NB4 (cell line): ENCODE data around the gene ARPC5L.

Experiments used
- DNase-seq: peaks from one replicate; pipeline ENCODE4 v3.0.0; 2010; ENCODE audit warnings: low read depth
- H3K4me3 ChIP-seq: one replicate; pipeline ENCODE4 v1.5.1; 2011; ENCODE audit warnings: mild to moderate bottlenecking, low read depth, low read length, moderate library complexity
- MYC ChIP-seq: IDR thresholded peaks from 2 replicates; pipeline ENCODE4 v1.6.1; 2011; ENCODE audit warnings: low read depth, low read length
- POLR2A ChIP-seq: IDR thresholded peaks from 2 replicates; pipeline ENCODE4 v1.6.1; 2011; ENCODE audit warnings: mild to moderate bottlenecking; ENCODE audit not compliant: insufficient read length; ENCODE audit errors: extremely low read depth
- TF ChIP-seq, protein P1 (sequence below): IDR thresholded peaks from one replicate; pipeline ENCODE4 v1.5.1; 2012; ENCODE audit warnings: low read depth, low read length
- TF ChIP-seq, protein P2 (sequence below): IDR thresholded peaks from 2 replicates; pipeline ENCODE4 v1.6.1; 2011; ENCODE audit warnings: low read depth, low read length

ARPC5L gene

DNA sequence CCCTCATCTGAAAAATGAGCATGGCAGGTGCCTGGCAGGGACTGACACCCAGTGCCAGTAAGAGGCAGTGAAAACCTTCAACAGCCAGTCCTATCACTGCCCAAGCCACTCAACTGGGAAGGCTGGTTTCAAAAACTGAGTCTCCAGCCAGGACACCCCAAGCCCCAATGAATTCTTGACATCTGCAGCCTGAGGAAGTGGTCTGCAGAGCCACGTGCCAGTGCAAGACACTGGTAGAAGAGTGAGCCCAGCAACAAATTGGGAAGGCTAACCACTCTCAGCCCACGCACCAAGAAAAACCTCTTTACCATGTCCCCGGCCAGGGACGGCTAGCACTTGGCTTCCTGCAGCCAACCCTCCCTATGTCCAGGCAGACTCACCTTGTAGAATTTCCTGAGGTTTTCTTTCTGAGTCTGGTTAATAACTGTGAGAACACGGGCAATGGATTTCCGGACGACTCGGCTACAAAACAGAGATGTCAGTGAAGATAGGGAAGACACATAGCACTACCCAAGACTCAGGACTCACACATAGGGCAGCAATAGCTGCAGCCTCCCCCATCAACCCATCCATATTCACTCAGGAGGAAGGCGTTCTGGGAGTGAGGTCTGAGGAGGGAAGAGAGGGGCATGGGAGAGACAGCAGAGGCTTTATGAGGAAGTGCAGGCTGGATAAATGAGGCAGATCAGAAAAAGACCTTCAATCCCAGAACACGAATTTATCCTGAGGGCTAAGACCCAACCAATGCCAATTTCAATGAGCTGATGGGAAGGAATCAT is 1.9 kb upstream of the ARPC5L start:
- H3K4me3 ChIP-seq = peak overlapping the region; percentile 100
- TF ChIP-seq POLR2A = peak; percentile 23
- TF ChIP-seq MYC = no peak
- TF ChIP-seq, protein P1, sequence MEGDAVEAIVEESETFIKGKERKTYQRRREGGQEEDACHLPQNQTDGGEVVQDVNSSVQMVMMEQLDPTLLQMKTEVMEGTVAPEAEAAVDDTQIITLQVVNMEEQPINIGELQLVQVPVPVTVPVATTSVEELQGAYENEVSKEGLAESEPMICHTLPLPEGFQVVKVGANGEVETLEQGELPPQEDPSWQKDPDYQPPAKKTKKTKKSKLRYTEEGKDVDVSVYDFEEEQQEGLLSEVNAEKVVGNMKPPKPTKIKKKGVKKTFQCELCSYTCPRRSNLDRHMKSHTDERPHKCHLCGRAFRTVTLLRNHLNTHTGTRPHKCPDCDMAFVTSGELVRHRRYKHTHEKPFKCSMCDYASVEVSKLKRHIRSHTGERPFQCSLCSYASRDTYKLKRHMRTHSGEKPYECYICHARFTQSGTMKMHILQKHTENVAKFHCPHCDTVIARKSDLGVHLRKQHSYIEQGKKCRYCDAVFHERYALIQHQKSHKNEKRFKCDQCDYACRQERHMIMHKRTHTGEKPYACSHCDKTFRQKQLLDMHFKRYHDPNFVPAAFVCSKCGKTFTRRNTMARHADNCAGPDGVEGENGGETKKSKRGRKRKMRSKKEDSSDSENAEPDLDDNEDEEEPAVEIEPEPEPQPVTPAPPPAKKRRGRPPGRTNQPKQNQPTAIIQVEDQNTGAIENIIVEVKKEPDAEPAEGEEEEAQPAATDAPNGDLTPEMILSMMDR = no peak
- TF ChIP-seq, protein P2, sequence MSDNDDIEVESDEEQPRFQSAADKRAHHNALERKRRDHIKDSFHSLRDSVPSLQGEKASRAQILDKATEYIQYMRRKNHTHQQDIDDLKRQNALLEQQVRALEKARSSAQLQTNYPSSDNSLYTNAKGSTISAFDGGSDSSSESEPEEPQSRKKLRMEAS = peak; percentile 71
- peak; percentile 30 for DNase-seq

DNA sequence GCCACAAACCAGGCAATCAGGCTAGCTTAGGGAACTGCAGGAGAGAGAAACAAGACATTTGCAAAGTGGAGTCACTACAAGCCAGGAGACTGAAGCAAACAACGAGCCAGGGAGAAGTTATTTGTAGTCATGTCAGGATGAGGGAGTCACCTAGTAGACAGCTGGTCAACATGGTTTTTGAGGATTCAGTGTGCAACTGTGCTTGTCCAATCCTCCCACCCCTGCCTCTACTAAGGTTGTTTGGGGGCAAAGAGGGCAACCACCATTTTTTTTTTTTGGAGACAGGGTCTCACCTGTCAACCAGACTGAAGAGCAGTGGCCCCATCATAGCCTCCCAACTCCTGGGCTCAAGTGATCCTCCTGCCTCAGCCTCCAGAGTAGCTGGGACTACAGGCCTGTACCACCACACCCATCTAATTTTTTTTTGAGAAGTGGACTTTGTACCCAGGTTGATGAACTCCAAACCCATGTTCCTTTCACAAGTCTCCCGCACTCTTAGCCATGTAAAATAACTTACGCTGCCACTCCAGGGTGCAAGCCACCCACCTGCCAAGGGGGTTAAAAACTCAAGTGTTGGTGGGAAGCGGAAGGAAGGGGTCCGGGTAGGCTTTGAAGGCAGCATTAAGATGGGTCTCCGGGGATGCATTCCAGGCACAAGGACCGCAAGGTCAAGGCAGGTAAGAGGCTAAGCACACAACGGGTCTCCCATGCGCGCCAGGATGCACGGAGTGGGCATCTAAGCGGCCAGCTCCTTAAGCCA is 1.2 kb upstream of the ARPC5L start:
- TF ChIP-seq, protein P2 = no peak
- TF ChIP-seq, protein P1 = no peak
- peak; percentile 19 for DNase-seq
- H3K4me3 ChIP-seq = peak overlapping the region; percentile 100

DNA sequence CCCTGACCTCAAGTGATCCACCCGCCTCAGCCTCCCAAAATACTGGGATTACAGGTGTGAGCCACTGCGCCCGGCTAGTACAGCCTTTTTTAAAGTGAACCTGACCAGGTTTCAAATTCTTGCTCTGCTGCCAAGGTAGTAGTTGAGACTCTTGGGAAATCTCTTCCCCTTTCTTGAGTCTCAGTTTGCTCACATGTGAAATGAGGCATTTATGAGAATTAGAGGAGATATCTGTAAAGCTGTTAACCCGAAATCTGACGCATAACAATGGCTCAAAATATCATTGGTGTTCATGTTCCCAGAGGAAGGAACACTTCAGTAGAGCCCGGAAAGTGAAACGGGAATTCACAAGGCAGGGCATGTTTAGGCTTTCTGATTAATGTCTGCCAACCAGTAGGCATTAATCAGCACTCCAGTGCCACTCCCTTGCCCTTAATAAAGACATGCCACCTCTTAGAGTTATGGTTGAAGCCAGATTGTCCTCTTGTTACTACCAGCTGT is 1.5 kb downstream of the ARPC5L start:
- no peak for DNase-seq
- no peak overlapping the region for H3K4me3 ChIP-seq
- TF ChIP-seq, protein P1 = no peak
- TF ChIP-seq POLR2A (no peak), MYC (no peak)
- TF ChIP-seq, protein P2 = no peak

DNA sequence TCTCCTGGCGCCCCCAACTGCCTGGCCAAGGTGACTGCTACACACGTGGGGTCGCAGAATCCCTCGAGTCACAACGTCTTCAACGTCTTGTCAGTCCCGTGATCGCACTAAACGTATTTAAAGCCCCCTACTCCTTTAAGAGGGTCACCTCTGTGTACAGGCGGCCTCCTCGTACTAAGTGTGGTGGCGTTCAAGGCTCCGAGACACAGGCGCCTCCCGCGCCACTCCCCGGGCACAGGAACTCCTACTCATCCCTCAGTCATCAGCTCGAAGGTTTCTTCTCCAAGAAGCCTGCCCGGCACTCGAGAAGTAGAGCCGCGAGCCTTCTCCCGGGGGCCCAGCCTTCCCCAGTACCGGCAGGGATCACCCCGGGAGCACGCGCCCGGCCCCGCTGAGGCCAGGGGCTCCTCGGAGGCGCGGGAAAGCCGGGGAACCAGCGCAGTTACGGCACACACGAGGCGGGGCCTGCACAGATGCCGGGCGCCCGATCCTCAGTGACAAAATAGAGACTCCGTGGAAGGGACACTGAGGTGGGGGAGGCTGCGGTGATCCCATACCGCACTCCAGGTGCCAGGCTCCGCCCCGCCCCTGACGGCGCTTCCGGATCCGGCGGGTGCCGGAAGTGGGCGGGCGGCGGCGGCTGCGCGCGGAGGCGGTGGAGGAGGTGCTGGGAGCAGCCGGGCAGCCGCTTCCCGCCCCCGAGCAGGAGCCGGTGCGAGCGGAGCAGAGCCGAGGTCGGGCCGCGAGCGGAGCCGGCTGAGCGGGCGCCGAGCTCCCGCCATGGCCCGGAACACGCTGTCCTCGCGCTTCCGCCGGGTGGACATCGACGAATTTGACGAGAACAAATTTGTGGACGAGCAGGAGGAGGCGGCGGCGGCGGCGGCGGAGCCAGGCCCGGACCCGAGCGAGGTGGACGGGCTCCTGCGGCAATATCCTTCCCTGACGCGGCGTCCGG is 6.9 kb downstream of the ARPC5L start:
- TF ChIP-seq, protein P2 = peak; percentile 72
- TF ChIP-seq MYC (peak; percentile 85), POLR2A (peak; percentile 95)
- TF ChIP-seq, protein P1 = peak; percentile 32
- DNase-seq = peak; percentile 94

DNA sequence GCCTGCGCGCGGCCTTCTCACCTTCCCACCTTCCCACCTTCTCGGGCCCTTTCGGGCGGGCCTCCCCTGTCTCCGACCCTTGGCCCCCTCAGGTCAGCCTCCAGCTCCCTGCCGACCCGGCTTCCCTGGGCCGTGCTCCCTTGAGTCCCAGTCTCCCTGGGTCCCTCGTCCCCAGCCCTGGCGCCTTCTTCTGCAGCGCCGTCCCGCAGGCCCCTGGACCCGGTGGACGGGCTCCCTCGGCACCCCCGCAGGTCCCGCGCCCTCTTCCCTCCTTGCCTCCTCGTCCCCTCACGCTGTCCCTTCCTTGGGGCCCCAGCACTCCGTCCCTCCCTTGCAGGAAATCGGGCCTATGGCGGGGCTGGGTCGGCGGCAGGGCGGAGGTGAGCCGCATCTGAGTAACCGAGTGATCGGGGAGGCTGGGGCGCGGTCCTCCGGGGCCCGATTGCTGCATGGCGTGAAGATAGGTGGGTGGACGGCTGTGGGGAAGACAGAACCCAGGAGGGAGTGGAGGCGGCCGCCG is 7.6 kb downstream of the ARPC5L start:
- peak; percentile 57 for DNase-seq
- peak overlapping the region; percentile 94 for H3K4me3 ChIP-seq
- TF ChIP-seq MYC (no peak), POLR2A (no peak)
- TF ChIP-seq, protein P1 = no peak
- TF ChIP-seq, protein P2 = no peak

More for the DNA sequence above, 6.9 kb downstream of the ARPC5L start:
- H3K4me3 ChIP-seq = peak overlapping the region; percentile 94
